Caco-2 (cell line): ENCODE data around the gene PPP2R5A. TPM values are rescaled to one million over a fixed set of nuclear protein-coding genes. Genes with fewer than 3 reads are reported as not detected.

Experiments used
- total RNA-seq: library from RNA; stranded (reverse); gene quantifications from 2 replicates; pipeline ENCODE4 v1.2.3, GENCODE V29; 2022

PPP2R5A gene
- total RNA-seq, 1 experiment from 2014 or later, result 49.4 TPM

Other genes with a start within 250 kb of the PPP2R5A start
- gene INTS7, start 249.9 kb upstream of the PPP2R5A start, total RNA-seq, result 28.1 and 31.9 TPM in 2 replicates
- 20.3 and 23.6 TPM in 2 replicates for gene DTL, start 249.7 kb upstream of the PPP2R5A start, total RNA-seq
- gene PACC1, start 129.5 kb downstream of the PPP2R5A start, total RNA-seq, result 15.6 and 15.7 TPM in 2 replicates
- gene NENF, start 147.5 kb downstream of the PPP2R5A start, total RNA-seq, result 90.1 and 95.7 TPM in 2 replicates